GM12878 (cell line): Measurements from ENCODE around the gene RAB3IL1. TPM values are rescaled to one million over a fixed set of nuclear protein-coding genes. Genes with fewer than 3 reads are reported as not detected.

ENCODE experiments used
- ATAC-seq: fragments of 200-7000 bp; cut with Tn5 transposase; 3 replicates; pipeline ENCODE4 v1.9.1; 2020; ENCODE audit warnings: mild to moderate bottlenecking, moderate library complexity
- BruUV-seq: library from RNA; stranded (reverse); fragments of 400-500 nt; replicated peaks from 2 replicates; lab custom pipeline; 2021; lab: Mats Ljungman, UMichigan
- CTCF ChIA-PET: fragments of 300-600 bp; sonication (Branson Sonifier 250); formaldehyde crosslinking; extraction: SDS; loops from one replicate; lab custom pipeline; 2021; ENCODE audit warnings: inconsistent platforms; lab: Yijun Ruan, JAX
- POLR2A ChIA-PET: fragments of 350-600 bp; formaldehyde crosslinking; extraction: SDS; loops from one replicate; lab custom pipeline; 2021; ENCODE audit warnings: inconsistent platforms; lab: Charles Lee
- RAD21 ChIA-PET: fragments of 300-600 bp; sonication (Branson Sonifier 250); formaldehyde crosslinking; loops from one replicate; lab custom pipeline; 2023; ENCODE audit warnings: antibody characterized with exemption; ENCODE audit not compliant: unreplicated experiment; lab: Charles Lee
- SMC1A ChIA-PET: fragments of 300-600 bp; sonication (Branson Sonifier 250); formaldehyde crosslinking; loops from one replicate; lab custom pipeline; 2023; ENCODE audit not compliant: unreplicated experiment, uncharacterized antibody; lab: Charles Lee
- DNase-seq: peaks from one replicate; pipeline ENCODE4 v3.0.0-alpha.2; 2011; ENCODE audit warnings: low read depth, low spot score
- FAIRE-seq: peaks from 3 replicates; lab custom pipeline; 2011; peaks lifted over from hg19 to GRCh38; lab: Jason Lieb, UNC
- H2AFZ ChIP-seq: 2 replicates; pipeline ENCODE4 v1.6.0; 2011; ENCODE audit warnings: low read depth, low read length, control low read depth; ENCODE audit not compliant: control insufficient read depth
- H3K27ac ChIP-seq: 2 replicates; pipeline ENCODE4 v1.5.1; 2011; ENCODE audit warnings: control low read depth; ENCODE audit not compliant: control insufficient read depth, insufficient read depth
- H3K27me3 ChIP-seq, 2 experiments: replicated peaks in 1 of 2; 2 replicates each; pipeline versions ENCODE4 v1.6.0 to v1.6.1; 2011; ENCODE audit warnings: low read length in 1 of 2; ENCODE audit not compliant: control insufficient read depth in 2 of 2, insufficient read depth in 2 of 2
- H3K36me3 ChIP-seq, 2 experiments: 2 replicates each; pipeline ENCODE4 v1.5.1; 2011; ENCODE audit warnings: low read length in 1 of 2; ENCODE audit not compliant: control insufficient read depth in 2 of 2, insufficient read depth in 2 of 2
- H3K4me1 ChIP-seq: 2 replicates; pipeline ENCODE4 v1.6.1; 2011; ENCODE audit warnings: mild to moderate bottlenecking, low read length, moderate library complexity, mixed read lengths; ENCODE audit not compliant: control insufficient read depth, insufficient read depth
- H3K4me2 ChIP-seq: 2 replicates; pipeline ENCODE4 v1.6.0; 2011; ENCODE audit warnings: control low read depth; ENCODE audit not compliant: control insufficient read depth, insufficient read depth
- H3K4me3 ChIP-seq: fragments of 200-600 bp; sonication (generic); 2 replicates; pipeline ENCODE4 v1.5.1; 2016
- H3K79me2 ChIP-seq: 2 replicates; pipeline ENCODE4 v1.6.0; 2011; ENCODE audit warnings: low read length; ENCODE audit not compliant: control insufficient read depth, insufficient read depth
- H3K9ac ChIP-seq: 2 replicates; pipeline ENCODE4 v1.8.0; 2011; ENCODE audit warnings: low read length, control low read depth, mixed read lengths; ENCODE audit not compliant: control insufficient read depth, insufficient read depth
- H3K9me3 ChIP-seq: replicated peaks from 3 replicates; pipeline ENCODE4 v1.5.1; 2011; ENCODE audit warnings: mild to moderate bottlenecking, low read length; ENCODE audit not compliant: control insufficient read depth, insufficient read depth
- H4K20me1 ChIP-seq: 2 replicates; pipeline ENCODE4 v1.6.0; 2011; ENCODE audit not compliant: control insufficient read depth, insufficient read depth
- BCLAF1 ChIP-seq: fragments of 450-650 bp; IDR thresholded peaks from 2 replicates; pipeline ENCODE4 v1.6.1; 2017; ENCODE audit warnings: antibody characterized with exemption, mild to moderate bottlenecking, moderate library complexity
- E4F1 ChIP-seq: fragments of 450-650 bp; IDR thresholded peaks from 2 replicates; pipeline ENCODE4 v1.6.1; 2018; ENCODE audit warnings: borderline replicate concordance, mild to moderate bottlenecking; ENCODE audit not compliant: partially characterized antibody
- HCFC1 ChIP-seq: fragments of 150-350 bp; IDR thresholded peaks from 2 replicates; pipeline ENCODE4 v1.6.1; 2014; ENCODE audit warnings: low read length
- HSF1 ChIP-seq: fragments of 150-350 bp; IDR thresholded peaks from 2 replicates; pipeline ENCODE4 v1.6.1; 2014; ENCODE audit warnings: mild to moderate bottlenecking, low read depth, low read length
- MTA3 ChIP-seq: IDR thresholded peaks from 2 replicates; pipeline ENCODE4 v1.6.1; 2012; ENCODE audit warnings: low read length, inconsistent platforms, borderline replicate concordance
- MYB ChIP-seq: fragments of 150-350 bp; IDR thresholded peaks from 2 replicates; pipeline ENCODE4 v1.6.1; 2014; ENCODE audit warnings: mild to moderate bottlenecking, low read depth, low read length, borderline replicate concordance
- SKIL ChIP-seq: fragments of 450-650 bp; IDR thresholded peaks from 2 replicates; pipeline ENCODE4 v1.6.1; 2017; ENCODE audit warnings: mild to moderate bottlenecking, low read depth, inconsistent platforms; ENCODE audit not compliant: poor library complexity, severe bottlenecking
- TCF7 ChIP-seq: IDR thresholded peaks from 2 replicates; pipeline ENCODE4 v1.6.1; 2014; ENCODE audit warnings: antibody characterized with exemption, borderline replicate concordance
- ZNF592 ChIP-seq: fragments of 450-650 bp; IDR thresholded peaks from 2 replicates; pipeline ENCODE4 v1.6.1; 2017; ENCODE audit warnings: mild to moderate bottlenecking, moderate library complexity
- WGBS: methylation state at CpG from one replicate; pipeline ENCODE4 v1.1.6; 2016; ENCODE audit warnings: low lambda C conversion rate; ENCODE audit not compliant: insufficient replicate concordance, insufficient coverage; ENCODE audit errors: missing lambda C conversion rate; 5-methylcytosine and 5-hydroxymethylcytosine counted together
- in situ Hi-C: fragments of 300-500 bp; cut with MboI; formaldehyde crosslinking; loops from 9 replicates; pipeline ENCODE4 v1.14.3; 2018; ENCODE audit warnings: mixed read lengths
- intact Hi-C: fragments of 100-400 bp; cut with micrococcal nuclease; formaldehyde crosslinking; loops from one replicate; pipeline ENCODE4 v1.14.2; 2022; ENCODE audit not compliant: unreplicated experiment
- polyA plus RNA-seq, 11 experiments: library from polyadenylated mRNA; depleted of rRNA in 4 of 11; unstranded in 6 of 11; stranded (reverse) in 5 of 11; fragments of >200 nt; fragmentation: Nextera tagmentation in 4 of 11; fragmentation: Illumina TruSeq in 1 of 11; extraction: Ambion mirVana in 4 of 11; extraction: Trizol in 1 of 11; gene quantifications; 1 replicate in 1 of 11; 2 replicates in 10 of 11; pipeline versions ENCODE4 v1.2.1 to v1.2.3, GENCODE V29; 2011 to 2016; ENCODE audit warnings: inconsistent platforms in 2 of 11, missing spikeins in 2 of 11, low read depth in 1 of 11
- total RNA-seq, 4 experiments: library from RNA; depleted of rRNA in 3 of 4; stranded (reverse); fragments of >200 nt in 3 of 4; fragmentation: Illumina TruSeq in 1 of 4; extraction: Trizol in 1 of 4; gene quantifications; 2 replicates each; pipeline versions ENCODE4 v1.2.1 to v1.2.3, GENCODE V29; 2013 to 2021

Gene RAB3IL1
- total and polyA plus RNA-seq, 10 of the 15 experiments (the other 5 are each of a cell fraction or from before 2014, with no cell fraction given) = 0.04 TPM; not detected in 9

- Histone ChIP-seq H2AFZ (no peak overlapping the region), H3K4me1 (peaks cover 22% of the 10 kb centered on the region), H3K27ac (no peak overlapping the region), H3K27me3 (no peaks in the 10 kb centered on the region; a peak in 1 of 4 replicates), H3K9ac (no peak overlapping the region), H3K36me3 (no peaks in the 10 kb centered on the region), H3K4me3 (no peak overlapping the region), H3K4me2 (no peak overlapping the region), H3K79me2 (no peaks in the 10 kb centered on the region), H3K9me3 (no peaks in the 10 kb centered on the region; the same call in 2 of the 3 replicates), H4K20me1 (no peaks in the 10 kb centered on the region)
- 74% methylated on average over 6 of the region's 6 CpGs for WGBS
- CTCF ChIA-PET = interaction anchor here (1.2 to 2.2 kb wide), 3 partner anchors 10 to 221 kb away, joined by 4 to 6 read pairs (median 4); no protein-coding TSS in a partner anchor
- RAD21 ChIA-PET = no interaction called here
- BruUV-seq = no TSS peak
- FAIRE-seq (no peak), DNase-seq (no peak), ATAC-seq (no peak)
- in situ Hi-C loops (no loop called here), intact Hi-C loops (no loop called here)
- SMC1A ChIA-PET = interaction anchor here (1.5 to 2.5 kb wide), 3 partner anchors 9 to 198 kb away, joined by 3 to 11 read pairs (median 5); no protein-coding TSS in a partner anchor
- POLR2A ChIA-PET = no interaction called here
- TF ChIP-seq HCFC1 (no peak), BCLAF1 (no peak), MYB (no peak), MTA3 (no peak), ZNF592 (no peak), E4F1 (no peak), SKIL (no peak), TCF7 (no peak), HSF1 (no peak)
These were observed 34.5 kb downstream of the RAB3IL1 start for GRCh38 chr11:61882879-61883278.
